Immature natural killer cell (primary cell): ENCODE data around the gene SORD. TPM values are rescaled to one million over a fixed set of nuclear protein-coding genes. Genes with fewer than 3 reads are reported as not detected.

Source experiments
- DNase-seq, 3 donors: peaks; one replicate each; pipeline ENCODE4 v3.0.0; 2022; ENCODE audit warnings: mixed read lengths in 1 of 3
- H3K27ac Mint-ChIP-seq, 6 donors: one replicate each; pipeline ENCODE4 v1.8.0; 2020; ENCODE audit warnings: mixed read lengths in 6 of 6, mild to moderate bottlenecking in 5 of 6, inconsistent platforms in 4 of 6, moderate library complexity in 3 of 6
- H3K27me3 Mint-ChIP-seq, 3 donors: one replicate each; pipeline ENCODE4 v1.8.0; 2020 to 2021; ENCODE audit warnings: low read depth in 3 of 3, mild to moderate bottlenecking in 3 of 3, mixed read lengths in 3 of 3, moderate library complexity in 3 of 3, inconsistent platforms in 1 of 3
- H3K36me3 Mint-ChIP-seq, 3 donors: one replicate each; pipeline ENCODE4 v1.8.0; 2020; ENCODE audit warnings: mixed read lengths in 3 of 3, inconsistent platforms in 2 of 3, mild to moderate bottlenecking in 2 of 3
- H3K4me1 Mint-ChIP-seq, 2 donors: one replicate each; pipeline ENCODE4 v1.8.0; 2020; ENCODE audit warnings: inconsistent platforms in 2 of 2, mild to moderate bottlenecking in 2 of 2, mixed read lengths in 2 of 2, moderate library complexity in 1 of 2
- H3K4me3 Mint-ChIP-seq, 5 donors: one replicate each; pipeline ENCODE4 v1.8.0; 2020; ENCODE audit warnings: mild to moderate bottlenecking in 5 of 5, mixed read lengths in 5 of 5, inconsistent platforms in 3 of 5, moderate library complexity in 3 of 5
- H3K9me3 Mint-ChIP-seq, 6 donors: one replicate each; pipeline ENCODE4 v1.8.0; 2020; ENCODE audit warnings: mild to moderate bottlenecking in 6 of 6, mixed read lengths in 6 of 6, inconsistent platforms in 4 of 6, moderate library complexity in 3 of 6
- polyA plus RNA-seq, 3 donors: library from polyadenylated mRNA; unstranded; fragments of 300-500 nt; fragmentation: Illumina TruSeq; gene quantifications; one replicate each; pipeline ENCODE4 v1.2.3, GENCODE V29; 2021

Gene SORD
- polyA plus RNA-seq, 3 donors from 2014 or later, result 0.84 to 6.1 (median 5.8) TPM

DNA sequence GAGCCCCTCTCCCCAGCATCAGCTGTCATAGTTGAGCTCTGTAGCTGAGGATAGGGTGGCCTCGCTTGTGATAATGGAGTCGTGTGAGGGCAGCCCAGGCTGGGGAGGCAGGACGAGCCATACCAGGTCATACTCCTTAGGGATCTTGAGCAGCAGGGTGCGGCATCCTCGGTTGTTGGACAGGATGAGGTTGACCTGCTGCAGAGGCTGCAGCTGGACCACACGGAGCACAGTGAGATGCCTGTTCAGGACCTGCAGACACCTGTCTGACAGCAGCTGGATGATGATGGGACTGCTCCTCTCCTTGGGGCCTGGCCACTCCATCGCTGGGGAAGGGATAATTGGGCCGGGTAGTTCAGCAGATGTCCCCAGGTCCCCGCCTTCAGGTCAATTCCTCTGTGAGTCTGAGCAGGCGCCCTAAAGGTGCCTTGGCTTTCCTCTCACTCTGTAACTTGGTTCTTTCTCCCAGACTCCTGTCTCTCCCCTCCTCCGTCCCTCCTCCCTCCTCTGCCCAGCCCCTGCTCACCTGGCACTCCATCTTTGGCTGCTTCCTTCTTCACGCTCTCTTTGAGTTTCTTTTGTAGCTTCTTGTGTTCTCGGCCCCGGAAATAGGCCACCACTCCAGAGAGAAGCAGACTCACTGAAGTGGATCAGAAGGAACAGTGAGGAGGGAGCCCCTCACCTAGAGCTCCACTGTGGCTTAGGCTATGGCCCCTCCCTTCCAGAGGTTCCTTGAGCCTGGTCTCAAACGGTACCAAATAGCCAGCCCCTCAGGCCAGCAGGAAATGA is 83.2 kb downstream of the SORD start:
- Mint-ChIP-seq H3K36me3 (no peaks in the 10 kb centered on the region), H3K27me3 (peaks cover 7 to 24% (median 10%) of the 10 kb centered on the region in 3 donors), H3K27ac (no peak overlapping the region), H3K9me3 (peaks cover 0 to 2% (median 0%) of the 10 kb centered on the region in 6 donors), H3K4me1 (no peaks in the 10 kb centered on the region), H3K4me3 (no peak overlapping the region)
- no peak for DNase-seq

DNA sequence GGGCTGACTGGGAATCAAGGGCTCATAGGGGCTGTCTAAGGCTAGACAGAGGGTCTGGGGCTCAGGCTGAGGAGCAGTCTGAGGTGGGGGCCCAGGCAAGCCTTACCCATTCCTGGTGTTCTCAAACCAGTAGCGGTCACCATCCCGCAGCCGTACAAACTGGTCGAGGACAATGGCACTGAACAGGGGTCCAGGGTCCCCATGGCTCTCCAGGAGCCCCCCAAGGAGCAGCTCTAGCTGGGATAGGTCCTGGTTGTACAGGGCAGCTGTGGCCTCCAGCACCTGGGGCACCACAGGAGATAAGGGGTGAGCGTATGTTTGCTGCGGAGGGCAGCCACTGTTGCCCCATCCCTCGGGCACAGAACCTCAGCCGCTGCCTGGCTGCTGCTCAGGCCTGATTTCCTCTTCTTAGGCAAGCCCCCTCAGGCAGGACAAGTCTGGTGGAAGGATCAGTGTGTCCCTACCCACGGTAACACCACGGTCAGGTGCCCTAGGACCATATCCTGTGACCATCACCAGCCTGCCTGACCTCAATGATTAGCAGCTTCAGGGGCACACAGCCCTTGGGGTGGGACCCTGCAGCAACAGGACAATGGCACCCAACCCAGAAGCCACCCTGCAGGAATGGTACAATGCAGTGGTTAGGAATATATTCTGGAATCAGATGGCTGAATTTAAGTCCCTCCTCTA is 85.1 kb downstream of the SORD start:
- Mint-ChIP-seq H3K4me3 (no peak overlapping the region), H3K4me1 (no peaks in the 10 kb centered on the region), H3K36me3 (no peaks in the 10 kb centered on the region), H3K27ac (no peak overlapping the region), H3K9me3 (peaks cover 0 to 2% (median 0%) of the 10 kb centered on the region in 6 donors), H3K27me3 (peaks cover 15 to 32% (median 18%) of the 10 kb centered on the region in 3 donors)
- DNase-seq, result no peak

GRCh38 chr15:45110256-45110820 is 87.3 kb downstream of the SORD start:
- Mint-ChIP-seq H3K4me1 (no peaks in the 10 kb centered on the region), H3K27ac (no peak overlapping the region), H3K36me3 (no peaks in the 10 kb centered on the region), H3K27me3 (peaks cover 20 to 33% (median 24%) of the 10 kb centered on the region in 3 donors), H3K9me3 (peaks cover 0 to 1% (median 0%) of the 10 kb centered on the region in 6 donors), H3K4me3 (no peak overlapping the region)
- no peak for DNase-seq

- Mint-ChIP-seq H3K27me3 (peaks cover 19 to 32% (median 29%) of the 10 kb centered on the region in 3 donors), H3K4me1 (peaks cover 0 to 3% of the 10 kb centered on the region in 2 donors), H3K36me3 (no peaks in the 10 kb centered on the region), H3K27ac (no peak overlapping the region), H3K9me3 (peaks cover 0 to 1% (median 0%) of the 10 kb centered on the region in 6 donors), H3K4me3 (peak overlapping the region in 1 of 5 donors; percentile 33)
- DNase-seq, result no peak
Measured at GRCh38 chr15:45111390-45112142, 88.6 kb downstream of the SORD start.

GRCh38 chr15:45112143-45112590 is 89.2 kb downstream of the SORD start:
- no peak overlapping the region for H3K27ac Mint-ChIP-seq
- peaks cover 2 to 5% of the 10 kb centered on the region in 2 donors for H3K4me1 Mint-ChIP-seq
- peaks cover 0 to 1% (median 0%) of the 10 kb centered on the region in 6 donors for H3K9me3 Mint-ChIP-seq
- H3K36me3 Mint-ChIP-seq, result no peaks in the 10 kb centered on the region
- no peak for DNase-seq
- peaks cover 19 to 33% (median 29%) of the 10 kb centered on the region in 3 donors for H3K27me3 Mint-ChIP-seq
- H3K4me3 Mint-ChIP-seq, result peak overlapping the region in 1 of 5 donors; percentile 33

DNA sequence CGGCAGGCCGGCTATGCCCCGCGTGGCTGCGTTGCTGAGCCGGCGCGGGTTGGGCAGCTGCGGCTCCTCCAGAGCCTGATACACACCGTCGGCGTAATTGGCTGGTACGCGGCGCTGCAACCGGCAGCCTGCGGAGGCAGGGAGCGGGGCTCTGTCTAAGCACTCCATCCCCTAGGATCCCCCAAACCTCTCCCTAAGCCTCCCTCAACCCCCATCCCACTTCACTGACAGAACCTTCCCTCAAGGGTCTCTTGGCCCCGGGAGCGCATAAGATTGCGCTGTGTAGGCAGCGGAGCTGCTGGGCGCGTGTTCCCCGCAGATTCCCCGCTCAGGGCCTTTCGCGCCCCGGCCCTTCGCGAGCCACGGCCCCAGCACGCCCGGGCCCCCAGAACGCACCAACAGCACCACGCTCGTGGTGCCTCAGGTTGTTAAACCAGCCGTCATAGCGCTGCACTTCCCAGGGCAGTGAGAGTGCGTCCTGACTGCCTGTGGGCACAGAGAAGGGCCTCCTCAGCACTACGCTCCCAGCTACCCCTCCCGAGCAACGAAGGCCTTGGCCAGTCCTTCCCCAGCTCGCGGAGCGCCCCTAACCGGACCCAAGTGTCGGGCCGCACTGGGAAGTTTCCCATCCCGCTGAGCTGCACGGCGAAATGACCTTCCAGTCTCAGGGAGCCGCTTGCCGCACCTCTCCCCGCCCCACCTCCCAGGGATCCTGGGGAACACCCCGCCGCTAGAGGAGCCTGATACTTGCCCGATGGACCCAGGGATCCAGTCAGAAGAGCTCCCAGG is 89.8 kb downstream of the SORD start:
- Mint-ChIP-seq H3K4me1 (peaks cover 8 to 11% of the 10 kb centered on the region in 2 donors), H3K27me3 (peaks cover 24 to 37% (median 34%) of the 10 kb centered on the region in 3 donors), H3K27ac (no peak overlapping the region), H3K36me3 (no peaks in the 10 kb centered on the region), H3K9me3 (peaks cover 0 to 1% (median 0%) of the 10 kb centered on the region in 6 donors), H3K4me3 (no peak overlapping the region)
- DNase-seq, result no peak

- peaks cover 23 to 39% (median 38%) of the 10 kb centered on the region in 3 donors for H3K27me3 Mint-ChIP-seq
- H3K36me3 Mint-ChIP-seq, result no peaks in the 10 kb centered on the region
- H3K4me3 Mint-ChIP-seq, result no peak overlapping the region
- H3K27ac Mint-ChIP-seq, result no peak overlapping the region
- peaks cover 0 to 1% (median 0%) of the 10 kb centered on the region in 6 donors for H3K9me3 Mint-ChIP-seq
- H3K4me1 Mint-ChIP-seq, result peaks cover 14 to 16% of the 10 kb centered on the region in 2 donors
- no peak for DNase-seq
Measured at GRCh38 chr15:45113380-45113990, 90.5 kb downstream of the SORD start.

DNA sequence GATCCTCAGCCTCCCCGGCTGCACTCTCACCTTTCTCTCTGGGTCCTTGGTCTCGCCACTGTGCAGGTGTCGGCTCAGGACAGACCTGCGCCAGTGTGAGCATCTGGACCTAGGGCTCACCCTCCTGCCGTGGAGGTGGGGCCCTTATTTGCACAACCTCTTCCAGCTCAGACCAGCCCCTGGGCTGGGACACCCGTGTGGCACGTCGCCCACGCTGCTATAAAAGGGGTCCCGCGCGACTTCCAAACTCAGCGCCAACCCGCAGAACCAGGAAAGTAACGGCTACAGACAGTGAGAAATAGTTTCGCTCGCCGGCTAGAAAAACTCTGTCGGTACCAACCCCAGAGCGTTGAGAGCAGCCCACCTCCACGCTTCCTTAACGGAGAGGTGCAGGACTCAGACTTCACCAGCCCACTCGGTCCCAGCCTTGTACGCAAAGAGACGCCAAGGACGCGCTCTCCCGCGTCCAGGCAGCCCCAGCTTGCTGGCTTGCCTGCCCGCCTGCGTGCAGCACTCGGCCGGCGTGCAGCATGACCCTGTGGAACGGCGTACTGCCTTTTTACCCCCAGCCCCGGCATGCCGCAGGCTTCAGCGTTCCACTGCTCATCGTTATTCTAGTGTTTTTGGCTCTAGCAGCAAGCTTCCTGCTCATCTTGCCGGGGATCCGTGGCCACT is 91.2 kb downstream of the SORD start, which contains the start of the genes DUOX2 and DUOXA2:
Gene DUOX2 (minus strand): TSS at position 97 of the 675 bp plus-strand sequence. CDS start 761 bp downstream, outside the sequence.
Gene DUOXA2 (plus strand): TSS at position 251 of the 675 bp plus-strand sequence. CDS start 280 bp downstream, at position 531.
- no peak within 1 kb of the TSS for H3K27ac Mint-ChIP-seq
- no peak for DNase-seq
- H3K36me3 Mint-ChIP-seq, result no peaks in the 10 kb centered on the region
- peaks cover 0 to 1% (median 0%) of the 10 kb centered on the region in 6 donors for H3K9me3 Mint-ChIP-seq
- peaks cover 18 to 39% (median 38%) of the 10 kb centered on the region in 3 donors for H3K27me3 Mint-ChIP-seq
- H3K4me1 Mint-ChIP-seq, result peaks cover 14 to 16% of the 10 kb centered on the region in 2 donors
- peak within 1 kb of the TSS in 1 of 5 donors; percentile 23 for H3K4me3 Mint-ChIP-seq

DNA sequence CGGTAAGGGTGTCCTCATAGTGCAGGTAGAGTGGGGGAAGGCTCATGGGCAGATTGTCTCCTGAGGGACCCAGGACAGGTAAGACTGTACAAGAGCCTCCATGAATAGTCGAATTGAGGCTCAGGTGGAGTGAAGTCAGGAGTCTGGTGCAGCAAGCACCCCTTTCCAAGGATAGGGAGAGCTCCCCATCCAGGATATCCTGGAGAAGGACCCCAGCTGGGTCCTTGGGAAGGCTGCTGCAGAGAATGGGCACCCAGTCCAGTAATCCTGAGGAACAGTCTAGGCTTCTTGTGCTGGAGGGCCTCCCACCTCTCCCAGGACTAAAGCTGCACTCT is 91.7 kb downstream of the SORD start:
- peaks cover 0 to 1% (median 0%) of the 10 kb centered on the region in 6 donors for H3K9me3 Mint-ChIP-seq
- H3K4me1 Mint-ChIP-seq, result peaks cover 14 to 16% of the 10 kb centered on the region in 2 donors
- H3K4me3 Mint-ChIP-seq, result no peak overlapping the region
- no peaks in the 10 kb centered on the region for H3K36me3 Mint-ChIP-seq
- H3K27ac Mint-ChIP-seq, result no peak overlapping the region
- peaks cover 18 to 39% (median 34%) of the 10 kb centered on the region in 3 donors for H3K27me3 Mint-ChIP-seq
- no peak for DNase-seq

- Mint-ChIP-seq H3K27ac (no peak overlapping the region), H3K36me3 (no peaks in the 10 kb centered on the region), H3K4me3 (peak overlapping the region in 1 of 5 donors; percentile 15), H3K27me3 (peaks cover 19 to 36% (median 34%) of the 10 kb centered on the region in 3 donors), H3K9me3 (peaks cover 0 to 1% (median 0%) of the 10 kb centered on the region in 6 donors), H3K4me1 (peaks cover 14 to 16% of the 10 kb centered on the region in 2 donors)
- no peak for DNase-seq
Measured at GRCh38 chr15:45115312-45115820, 92.4 kb downstream of the SORD start.

GRCh38 chr15:45116006-45116481 is 93.0 kb downstream of the SORD start:
- DNase-seq, result no peak

More at GRCh38 chr15:45116006-45116481, 93.0 kb downstream of the SORD start:
- Mint-ChIP-seq H3K4me1 (peaks cover 14 to 16% of the 10 kb centered on the region in 2 donors), H3K27ac (no peak overlapping the region), H3K27me3 (peaks cover 19 to 39% (median 34%) of the 10 kb centered on the region in 3 donors), H3K4me3 (peak overlapping the region in 2 of 5 donors; percentile 27), H3K9me3 (peaks cover 0 to 1% (median 0%) of the 10 kb centered on the region in 6 donors), H3K36me3 (no peaks in the 10 kb centered on the region)
